ENCODE measurements around the gene SYNPO. TPM values are rescaled to one million over a fixed set of nuclear protein-coding genes. Genes with fewer than 3 reads are reported as not detected.

Gene SYNPO
- total and polyA plus RNA-seq, 5 donors from 2014 or later: 0.07 TPM; not detected in 4

DNA sequence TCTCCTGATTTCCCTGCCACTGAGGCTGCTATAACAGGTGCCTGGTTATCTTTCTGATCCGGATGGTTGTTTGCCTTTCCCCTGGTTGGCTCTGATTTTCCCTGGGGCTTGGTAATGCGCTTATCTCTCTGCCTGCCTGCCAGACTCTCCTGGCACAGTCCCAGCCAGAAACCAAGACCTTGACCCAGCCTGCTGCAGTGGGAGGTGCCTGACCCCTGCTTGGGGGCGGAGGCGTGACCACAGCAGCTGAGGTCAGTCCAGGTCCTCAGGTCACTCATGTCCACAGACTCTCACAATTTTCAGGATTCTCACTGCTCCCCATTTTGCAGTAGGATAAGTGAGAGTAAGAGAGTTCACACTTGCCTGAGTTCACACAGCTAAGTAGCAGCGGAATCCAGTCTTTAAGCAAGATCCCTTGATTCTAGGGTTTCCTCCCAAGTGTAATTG is 24.4 kb upstream of the SYNPO start:
- no peak overlapping the region for H3K4me3 Mint-ChIP-seq
- no peaks in the 10 kb centered on the region for H3K27me3 ChIP-seq (ENCODE audit: control insufficient read depth, insufficient read depth, low read length)
- ATAC-seq (ENCODE audit: low read depth in 2 of 2): no peak
- H3K27ac Mint-ChIP-seq: no peak overlapping the region
- peaks cover 0 to 5% (median 2%) of the 10 kb centered on the region in 4 donors for H3K4me1 Mint-ChIP-seq
- DNase-seq: no peak
- no peaks in the 10 kb centered on the region for H3K36me3 ChIP-seq (ENCODE audit: control insufficient read depth, insufficient read depth, low read length)
- no peaks in the 10 kb centered on the region for H3K36me3 Mint-ChIP-seq
- no peaks in the 10 kb centered on the region for H3K9me3 ChIP-seq (ENCODE audit: control insufficient read depth in 2 of 2, low read length in 2 of 2)
- no peak overlapping the region for H3K4me3 ChIP-seq (ENCODE audit: low read depth, low read length)
- H3K27ac ChIP-seq (ENCODE audit: insufficient read depth, low read length, poor library complexity, severe bottlenecking): no peak overlapping the region
- H3K9me3 Mint-ChIP-seq: peaks cover 0 to under 1% (median 0%) of the 10 kb centered on the region in 7 donors
- peaks cover 27% of the 10 kb centered on the region for H3K27me3 Mint-ChIP-seq
- no peaks in the 10 kb centered on the region for H3K4me1 ChIP-seq (ENCODE audit: control insufficient read depth, insufficient read depth, low read length, poor library complexity, severe bottlenecking)

- Mint-ChIP-seq H3K4me3 (no peak overlapping the region), H3K4me1 (peaks cover 0 to 5% (median 2%) of the 10 kb centered on the region in 4 donors), H3K36me3 (no peaks in the 10 kb centered on the region), H3K27ac (no peak overlapping the region), H3K9me3 (no peaks in the 10 kb centered on the region), H3K27me3 (peaks cover 27% of the 10 kb centered on the region)
- no peak for ATAC-seq (ENCODE audit: low read depth in 2 of 2)
- Histone ChIP-seq H3K9me3 (ENCODE audit: control insufficient read depth in 2 of 2, low read length in 2 of 2) (no peaks in the 10 kb centered on the region), H3K27ac (ENCODE audit: insufficient read depth, low read length, poor library complexity, severe bottlenecking) (no peak overlapping the region), H3K27me3 (ENCODE audit: control insufficient read depth, insufficient read depth, low read length) (no peaks in the 10 kb centered on the region), H3K4me3 (ENCODE audit: low read depth, low read length) (no peak overlapping the region), H3K4me1 (ENCODE audit: control insufficient read depth, insufficient read depth, low read length, poor library complexity, severe bottlenecking) (no peaks in the 10 kb centered on the region), H3K36me3 (ENCODE audit: control insufficient read depth, insufficient read depth, low read length) (no peaks in the 10 kb centered on the region)
- no peak for DNase-seq
Measured at GRCh38 chr5:150616506-150616905, 24.0 kb upstream of the SYNPO start.

DNA sequence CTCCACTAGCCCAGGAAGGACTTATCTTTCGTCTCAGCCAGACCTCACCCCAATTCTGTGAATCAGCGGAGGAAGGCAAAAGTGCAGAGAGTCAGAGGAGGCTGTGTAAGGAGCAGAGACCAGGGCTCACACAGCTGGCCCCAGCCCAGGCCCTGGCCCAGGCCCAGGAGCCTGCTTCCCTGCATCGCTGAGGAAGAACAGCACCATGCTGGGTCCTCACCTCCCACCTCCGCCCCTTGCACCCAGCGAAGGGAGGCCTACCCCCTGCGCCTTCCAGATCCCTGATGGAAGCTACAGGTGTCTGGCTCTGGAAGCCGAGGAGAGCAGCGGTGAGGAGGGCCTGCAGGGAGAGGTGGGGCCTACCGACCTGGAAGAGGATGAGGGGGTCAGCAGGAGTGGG is 22.3 kb upstream of the SYNPO start:
- H3K36me3 Mint-ChIP-seq: no peaks in the 10 kb centered on the region
- ATAC-seq (ENCODE audit: low read depth in 2 of 2): no peak
- H3K4me1 Mint-ChIP-seq: peaks cover 0 to 7% (median 3%) of the 10 kb centered on the region in 4 donors
- no peaks in the 10 kb centered on the region for H3K9me3 Mint-ChIP-seq
- Histone ChIP-seq H3K4me1 (ENCODE audit: control insufficient read depth, insufficient read depth, low read length, poor library complexity, severe bottlenecking) (no peaks in the 10 kb centered on the region), H3K27me3 (ENCODE audit: control insufficient read depth, insufficient read depth, low read length) (peaks cover 2% of the 10 kb centered on the region), H3K36me3 (ENCODE audit: control insufficient read depth, insufficient read depth, low read length) (no peaks in the 10 kb centered on the region), H3K27ac (ENCODE audit: insufficient read depth, low read length, poor library complexity, severe bottlenecking) (no peak overlapping the region), H3K9me3 (ENCODE audit: control insufficient read depth in 2 of 2, low read length in 2 of 2) (no peaks in the 10 kb centered on the region), H3K4me3 (ENCODE audit: low read depth, low read length) (no peak overlapping the region)
- no peak overlapping the region for H3K4me3 Mint-ChIP-seq
- no peak overlapping the region for H3K27ac Mint-ChIP-seq
- H3K27me3 Mint-ChIP-seq: peaks cover 28% of the 10 kb centered on the region
- no peak for DNase-seq

DNA sequence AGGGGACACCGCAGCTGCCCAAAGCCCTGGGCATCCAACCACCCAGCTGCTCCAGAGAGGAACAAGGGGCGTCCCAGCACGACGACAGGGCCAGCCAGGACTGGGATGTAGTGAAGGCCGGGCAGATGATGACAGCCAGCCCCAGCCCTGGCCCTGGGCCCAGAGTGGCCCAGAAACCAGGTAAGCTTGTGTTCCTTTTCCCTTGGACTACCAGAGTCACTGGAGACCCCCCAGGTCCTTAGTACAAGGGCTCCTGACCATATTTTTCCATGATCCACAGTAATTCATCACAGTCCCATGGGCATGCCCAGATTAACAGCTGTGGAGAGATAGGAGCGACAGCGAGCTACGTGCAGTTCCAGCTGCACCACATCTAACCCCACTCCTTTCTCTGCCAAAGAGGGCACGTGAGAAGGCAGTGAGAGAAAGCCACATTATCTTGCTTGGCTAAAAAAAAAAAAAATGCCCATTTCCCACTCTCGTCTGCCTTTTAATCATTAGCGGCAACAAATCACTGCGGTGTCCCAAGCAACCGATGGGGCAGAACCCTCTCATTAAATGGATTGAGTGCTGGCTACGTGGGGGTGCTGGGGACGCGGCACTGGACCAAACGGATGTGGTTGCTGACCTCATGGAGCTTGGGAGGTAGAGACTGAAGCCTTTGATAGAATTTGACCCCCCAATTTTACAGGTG is 21.7 kb upstream of the SYNPO start:
- Histone ChIP-seq H3K9me3 (ENCODE audit: control insufficient read depth in 2 of 2, low read length in 2 of 2) (no peaks in the 10 kb centered on the region), H3K27ac (ENCODE audit: insufficient read depth, low read length, poor library complexity, severe bottlenecking) (no peak overlapping the region), H3K4me3 (ENCODE audit: low read depth, low read length) (no peak overlapping the region), H3K27me3 (ENCODE audit: control insufficient read depth, insufficient read depth, low read length) (peaks cover 3% of the 10 kb centered on the region), H3K36me3 (ENCODE audit: control insufficient read depth, insufficient read depth, low read length) (no peaks in the 10 kb centered on the region), H3K4me1 (ENCODE audit: control insufficient read depth, insufficient read depth, low read length, poor library complexity, severe bottlenecking) (no peaks in the 10 kb centered on the region)
- Mint-ChIP-seq H3K4me3 (no peak overlapping the region), H3K4me1 (peaks cover 0 to 12% (median 3%) of the 10 kb centered on the region in 4 donors), H3K36me3 (no peaks in the 10 kb centered on the region), H3K9me3 (no peaks in the 10 kb centered on the region), H3K27me3 (peaks cover 33% of the 10 kb centered on the region), H3K27ac (no peak overlapping the region)
- DNase-seq (no peak), ATAC-seq (ENCODE audit: low read depth in 2 of 2) (no peak)

DNA sequence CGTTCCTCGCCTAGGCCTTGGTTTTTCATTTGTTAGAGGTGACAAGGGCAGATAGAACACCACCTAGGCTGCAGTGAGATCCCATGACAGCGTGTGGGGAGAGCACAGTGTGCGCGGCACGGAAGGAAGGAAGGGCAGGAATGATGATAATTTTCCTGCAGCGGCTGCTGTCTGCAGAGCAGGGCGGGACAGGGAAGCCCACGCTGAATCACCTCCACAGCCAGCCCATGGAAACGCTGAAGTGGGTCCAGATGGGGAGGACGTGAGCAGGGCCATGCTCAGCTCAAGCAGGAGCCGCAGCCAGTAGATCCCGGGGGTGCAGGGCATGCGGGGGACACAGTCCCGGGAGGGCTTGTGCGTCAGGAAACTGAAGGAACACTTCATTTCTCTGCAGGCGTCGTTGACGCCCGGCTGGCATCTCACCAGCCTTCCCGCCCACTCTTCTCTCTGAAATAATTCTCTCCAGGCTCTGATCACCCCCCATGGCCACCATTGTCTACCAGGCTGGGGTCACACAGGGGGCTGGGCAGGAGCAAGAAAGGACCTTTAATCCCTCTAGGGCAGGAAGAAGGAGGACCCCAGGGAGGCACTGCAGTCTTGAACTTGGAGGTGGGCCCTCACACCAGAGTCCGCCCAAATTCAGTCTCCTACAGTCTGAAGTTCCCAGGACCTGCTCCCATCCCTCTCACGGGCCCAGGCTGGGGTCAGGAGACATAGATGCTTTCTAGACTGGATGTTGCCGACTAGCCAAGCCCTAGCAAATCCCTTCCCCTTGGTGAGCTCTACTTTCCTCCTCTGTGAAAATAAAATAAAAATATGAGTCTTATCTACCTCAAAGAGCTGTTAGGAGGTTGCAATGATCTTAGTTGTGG is 20.9 kb upstream of the SYNPO start:
- H3K27ac Mint-ChIP-seq: no peak overlapping the region
- ATAC-seq (ENCODE audit: low read depth in 2 of 2) (no peak), DNase-seq (no peak)
- H3K9me3 ChIP-seq (ENCODE audit: control insufficient read depth in 2 of 2, low read length in 2 of 2): no peaks in the 10 kb centered on the region
- peaks cover 4% of the 10 kb centered on the region for H3K36me3 Mint-ChIP-seq
- H3K4me3 ChIP-seq (ENCODE audit: low read depth, low read length): no peak overlapping the region
- H3K4me3 Mint-ChIP-seq: no peak overlapping the region
- H3K27me3 ChIP-seq (ENCODE audit: control insufficient read depth, insufficient read depth, low read length): peaks cover 8% of the 10 kb centered on the region
- peaks cover 42% of the 10 kb centered on the region for H3K27me3 Mint-ChIP-seq
- peaks cover 0 to 2% (median 0%) of the 10 kb centered on the region in 7 donors for H3K9me3 Mint-ChIP-seq
- H3K27ac ChIP-seq (ENCODE audit: insufficient read depth, low read length, poor library complexity, severe bottlenecking): no peak overlapping the region
- H3K4me1 ChIP-seq (ENCODE audit: control insufficient read depth, insufficient read depth, low read length, poor library complexity, severe bottlenecking): no peaks in the 10 kb centered on the region
- H3K4me1 Mint-ChIP-seq: peaks cover 0 to 19% (median 8%) of the 10 kb centered on the region in 4 donors
- H3K36me3 ChIP-seq (ENCODE audit: control insufficient read depth, insufficient read depth, low read length): no peaks in the 10 kb centered on the region

DNA sequence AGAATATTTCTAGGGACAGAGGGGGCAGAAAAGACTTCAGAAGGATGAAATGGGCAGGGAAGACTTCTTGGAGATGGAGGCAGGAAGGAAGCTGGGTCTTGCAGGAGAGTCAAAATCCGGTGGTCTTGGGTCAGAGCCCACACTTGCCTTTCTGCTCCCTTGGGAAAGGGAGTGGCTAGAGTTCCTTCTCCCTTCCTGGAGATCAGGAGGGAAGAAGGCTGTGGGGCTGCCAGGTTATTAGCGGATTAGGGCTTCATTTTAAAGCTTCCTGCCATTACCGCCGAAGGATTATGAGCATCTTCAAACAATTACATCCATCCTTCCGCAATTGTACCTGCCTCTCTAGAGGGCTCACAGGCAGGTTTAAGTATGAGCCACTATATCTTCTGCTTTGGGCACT is 19.2 kb upstream of the SYNPO start:
- Histone ChIP-seq H3K27ac (ENCODE audit: insufficient read depth, low read length, poor library complexity, severe bottlenecking) (no peak overlapping the region), H3K9me3 (ENCODE audit: control insufficient read depth in 2 of 2, low read length in 2 of 2) (no peaks in the 10 kb centered on the region), H3K4me3 (ENCODE audit: low read depth, low read length) (no peak overlapping the region), H3K36me3 (ENCODE audit: control insufficient read depth, insufficient read depth, low read length) (no peaks in the 10 kb centered on the region), H3K27me3 (ENCODE audit: control insufficient read depth, insufficient read depth, low read length) (peaks cover 8% of the 10 kb centered on the region), H3K4me1 (ENCODE audit: control insufficient read depth, insufficient read depth, low read length, poor library complexity, severe bottlenecking) (peaks cover 8% of the 10 kb centered on the region)
- ATAC-seq (ENCODE audit: low read depth in 2 of 2) (no peak), DNase-seq (no peak)
- peaks cover 0 to 21% (median 8%) of the 10 kb centered on the region in 4 donors for H3K4me1 Mint-ChIP-seq
- H3K27me3 Mint-ChIP-seq: peaks cover 42% of the 10 kb centered on the region
- peaks cover 0 to 2% (median 0%) of the 10 kb centered on the region in 7 donors for H3K9me3 Mint-ChIP-seq
- peaks cover 4% of the 10 kb centered on the region for H3K36me3 Mint-ChIP-seq
- H3K27ac Mint-ChIP-seq: no peak overlapping the region
- no peak overlapping the region for H3K4me3 Mint-ChIP-seq

- H3K4me3 ChIP-seq (ENCODE audit: low read depth, low read length): no peak overlapping the region
- Mint-ChIP-seq H3K9me3 (peaks cover 0 to 2% (median 0%) of the 10 kb centered on the region in 7 donors), H3K4me3 (no peak overlapping the region), H3K27ac (no peak overlapping the region), H3K27me3 (peaks cover 44% of the 10 kb centered on the region), H3K4me1 (peaks cover 0 to 18% (median 8%) of the 10 kb centered on the region in 4 donors), H3K36me3 (peaks cover 4% of the 10 kb centered on the region)
- no peaks in the 10 kb centered on the region for H3K9me3 ChIP-seq (ENCODE audit: control insufficient read depth in 2 of 2, low read length in 2 of 2)
- ATAC-seq (ENCODE audit: low read depth in 2 of 2) (no peak), DNase-seq (no peak)
- peaks cover 8% of the 10 kb centered on the region for H3K4me1 ChIP-seq (ENCODE audit: control insufficient read depth, insufficient read depth, low read length, poor library complexity, severe bottlenecking)
- H3K36me3 ChIP-seq (ENCODE audit: control insufficient read depth, insufficient read depth, low read length): no peaks in the 10 kb centered on the region
- no peak overlapping the region for H3K27ac ChIP-seq (ENCODE audit: insufficient read depth, low read length, poor library complexity, severe bottlenecking)
- H3K27me3 ChIP-seq (ENCODE audit: control insufficient read depth, insufficient read depth, low read length): peaks cover 8% of the 10 kb centered on the region
Measured at GRCh38 chr5:150622157-150622556, 18.3 kb upstream of the SYNPO start.

All from CD4-positive, CD25-positive, alpha-beta regulatory T cell (primary cell).